ENCODE results near the gene MOV10L1. TPM values are rescaled to one million over a fixed set of nuclear protein-coding genes. Genes with fewer than 3 reads are reported as not detected.

Gene MOV10L1
- total and polyA plus RNA-seq, 2 donors (not counting 1 experiment from before 2014, with no cell fraction given), result 0.03 to 0.83 TPM

DNA sequence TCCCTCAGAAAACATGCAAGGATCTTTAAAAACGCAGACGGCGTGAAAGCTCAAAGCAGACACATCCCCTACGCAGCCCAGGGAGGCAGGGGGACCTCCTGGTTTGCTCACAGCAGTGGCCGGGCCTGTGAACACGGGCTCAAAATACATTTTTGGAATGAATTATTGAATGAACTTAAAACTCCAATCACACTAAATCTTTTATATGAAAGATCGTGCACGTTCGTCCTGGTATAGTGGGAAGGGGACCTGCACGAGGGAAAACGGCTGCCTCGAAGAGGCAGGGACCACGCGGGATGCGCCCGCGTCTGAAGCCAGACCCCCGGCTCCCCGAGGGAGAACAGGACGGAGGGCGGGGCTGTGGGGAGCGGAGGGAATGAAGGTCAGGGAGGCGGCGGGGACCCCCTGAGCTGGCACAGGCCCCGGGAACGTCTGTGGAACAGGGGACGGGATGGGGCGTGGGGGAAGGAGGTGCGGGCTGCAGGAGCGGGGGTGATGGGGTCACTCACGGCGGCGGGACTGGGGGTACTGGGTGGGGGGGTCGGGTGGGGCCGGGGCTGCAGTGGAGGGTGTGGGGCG is 79.5 kb downstream of the MOV10L1 start:
- H3K9me3 ChIP-seq (ENCODE audit: control insufficient read depth, insufficient read depth, low read depth, low read length), result no peaks in the 10 kb centered on the region
- no peak overlapping the region for H2AFZ ChIP-seq (ENCODE audit: low read length)
- no peaks in the 10 kb centered on the region for H3K36me3 ChIP-seq (ENCODE audit: control insufficient read depth, insufficient read depth, low read length)
- H4K20me1 ChIP-seq (ENCODE audit: control insufficient read depth, extremely low read depth, insufficient read depth, low read length), result no peaks in the 10 kb centered on the region
- DNase-seq (ENCODE audit: low read depth in 2 of 2), result no peak
- H3K9ac ChIP-seq (ENCODE audit: insufficient read depth, low read length), result no peak overlapping the region
- H3K79me2 ChIP-seq (ENCODE audit: control insufficient read depth, insufficient read depth, low read length), result no peaks in the 10 kb centered on the region
- H3K4me2 ChIP-seq (ENCODE audit: extremely low read depth, insufficient read depth, low read length), result no peak overlapping the region
- H3K27ac ChIP-seq (ENCODE audit: insufficient read depth, low read length), result no peak overlapping the region
- TF ChIP-seq, protein P1, sequence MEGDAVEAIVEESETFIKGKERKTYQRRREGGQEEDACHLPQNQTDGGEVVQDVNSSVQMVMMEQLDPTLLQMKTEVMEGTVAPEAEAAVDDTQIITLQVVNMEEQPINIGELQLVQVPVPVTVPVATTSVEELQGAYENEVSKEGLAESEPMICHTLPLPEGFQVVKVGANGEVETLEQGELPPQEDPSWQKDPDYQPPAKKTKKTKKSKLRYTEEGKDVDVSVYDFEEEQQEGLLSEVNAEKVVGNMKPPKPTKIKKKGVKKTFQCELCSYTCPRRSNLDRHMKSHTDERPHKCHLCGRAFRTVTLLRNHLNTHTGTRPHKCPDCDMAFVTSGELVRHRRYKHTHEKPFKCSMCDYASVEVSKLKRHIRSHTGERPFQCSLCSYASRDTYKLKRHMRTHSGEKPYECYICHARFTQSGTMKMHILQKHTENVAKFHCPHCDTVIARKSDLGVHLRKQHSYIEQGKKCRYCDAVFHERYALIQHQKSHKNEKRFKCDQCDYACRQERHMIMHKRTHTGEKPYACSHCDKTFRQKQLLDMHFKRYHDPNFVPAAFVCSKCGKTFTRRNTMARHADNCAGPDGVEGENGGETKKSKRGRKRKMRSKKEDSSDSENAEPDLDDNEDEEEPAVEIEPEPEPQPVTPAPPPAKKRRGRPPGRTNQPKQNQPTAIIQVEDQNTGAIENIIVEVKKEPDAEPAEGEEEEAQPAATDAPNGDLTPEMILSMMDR (conservative IDR thresholded peaks at IDR 0.05 in 1 of 2, IDR thresholded peaks at IDR 0.05 in 1 of 2; ENCODE audit: low read depth in 1 of 2, low read length in 2 of 2), result no peak
- TF ChIP-seq EZH2 (IDR thresholded peaks at IDR 0.05; ENCODE audit: low read length, missing control alignments), result peak; percentile 90
- no peak overlapping the region for H3K4me3 ChIP-seq (replicated peaks in 1 of 4; ENCODE audit: control extremely low read depth in 1 of 4, insufficient read depth in 1 of 4, low read depth in 3 of 4, low read length in 4 of 4)
- no peaks in the 10 kb centered on the region for H3K4me1 ChIP-seq (ENCODE audit: control insufficient read depth, extremely low read depth, insufficient read depth, low read length)
- H3K27me3 ChIP-seq (ENCODE audit: control insufficient read depth, insufficient read depth, low read length), result peaks cover 13% of the 10 kb centered on the region

DNA sequence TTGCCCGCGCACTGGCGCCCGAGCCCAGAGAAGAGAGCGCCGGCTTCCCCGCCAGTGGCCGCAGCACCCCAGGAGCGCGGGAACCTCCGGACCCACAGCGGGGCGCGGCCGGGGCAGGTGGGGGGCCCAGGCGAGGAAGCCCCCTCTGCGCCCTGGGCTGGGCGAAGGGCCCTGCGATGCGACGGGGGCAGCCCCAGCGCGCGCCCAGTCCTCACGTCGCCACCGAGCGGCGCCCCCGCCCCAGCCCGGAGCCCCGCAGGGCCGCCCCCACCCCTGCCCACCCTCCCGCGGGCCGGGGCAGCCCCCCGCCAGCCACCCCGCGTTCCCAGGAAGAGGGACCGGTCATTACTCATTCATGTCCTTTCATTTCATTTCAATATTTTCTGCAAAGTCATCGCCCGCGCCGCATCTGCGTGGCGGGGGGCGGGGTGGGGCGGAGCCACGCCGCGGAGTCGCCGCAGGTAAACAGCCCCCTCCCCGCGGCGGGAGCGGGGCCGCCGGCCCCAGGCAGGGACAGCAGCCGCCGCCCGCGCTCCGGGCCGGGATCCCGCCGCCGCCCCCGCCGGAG is 80.1 kb downstream of the MOV10L1 start:
- no peaks in the 10 kb centered on the region for H3K9me3 ChIP-seq (ENCODE audit: control insufficient read depth, insufficient read depth, low read depth, low read length)
- H3K27me3 ChIP-seq (ENCODE audit: control insufficient read depth, insufficient read depth, low read length), result peaks cover 13% of the 10 kb centered on the region
- H3K4me1 ChIP-seq (ENCODE audit: control insufficient read depth, extremely low read depth, insufficient read depth, low read length), result no peaks in the 10 kb centered on the region
- H3K9ac ChIP-seq (ENCODE audit: insufficient read depth, low read length), result peak overlapping the region; percentile 42
- no peak overlapping the region for H3K27ac ChIP-seq (ENCODE audit: insufficient read depth, low read length)
- TF ChIP-seq, protein P1 (conservative IDR thresholded peaks at IDR 0.05 in 1 of 2, IDR thresholded peaks at IDR 0.05 in 1 of 2; ENCODE audit: low read depth in 1 of 2, low read length in 2 of 2), result no peak
- no peak for TF ChIP-seq EZH2 (IDR thresholded peaks at IDR 0.05; ENCODE audit: low read length, missing control alignments)
- H3K4me2 ChIP-seq (ENCODE audit: extremely low read depth, insufficient read depth, low read length), result peak overlapping the region; percentile 35
- H4K20me1 ChIP-seq (ENCODE audit: control insufficient read depth, extremely low read depth, insufficient read depth, low read length), result no peaks in the 10 kb centered on the region
- no peak overlapping the region for H2AFZ ChIP-seq (ENCODE audit: low read length)
- H3K4me3 ChIP-seq (replicated peaks in 1 of 4; ENCODE audit: control extremely low read depth in 1 of 4, insufficient read depth in 1 of 4, low read depth in 3 of 4, low read length in 4 of 4), result peak overlapping the region in 1 of 4 experiments; percentile 42
- H3K36me3 ChIP-seq (ENCODE audit: control insufficient read depth, insufficient read depth, low read length), result no peaks in the 10 kb centered on the region
- DNase-seq (ENCODE audit: low read depth in 2 of 2), result peak in 1 of 2 donors; percentile 9
- no peaks in the 10 kb centered on the region for H3K79me2 ChIP-seq (ENCODE audit: control insufficient read depth, insufficient read depth, low read length)

DNA sequence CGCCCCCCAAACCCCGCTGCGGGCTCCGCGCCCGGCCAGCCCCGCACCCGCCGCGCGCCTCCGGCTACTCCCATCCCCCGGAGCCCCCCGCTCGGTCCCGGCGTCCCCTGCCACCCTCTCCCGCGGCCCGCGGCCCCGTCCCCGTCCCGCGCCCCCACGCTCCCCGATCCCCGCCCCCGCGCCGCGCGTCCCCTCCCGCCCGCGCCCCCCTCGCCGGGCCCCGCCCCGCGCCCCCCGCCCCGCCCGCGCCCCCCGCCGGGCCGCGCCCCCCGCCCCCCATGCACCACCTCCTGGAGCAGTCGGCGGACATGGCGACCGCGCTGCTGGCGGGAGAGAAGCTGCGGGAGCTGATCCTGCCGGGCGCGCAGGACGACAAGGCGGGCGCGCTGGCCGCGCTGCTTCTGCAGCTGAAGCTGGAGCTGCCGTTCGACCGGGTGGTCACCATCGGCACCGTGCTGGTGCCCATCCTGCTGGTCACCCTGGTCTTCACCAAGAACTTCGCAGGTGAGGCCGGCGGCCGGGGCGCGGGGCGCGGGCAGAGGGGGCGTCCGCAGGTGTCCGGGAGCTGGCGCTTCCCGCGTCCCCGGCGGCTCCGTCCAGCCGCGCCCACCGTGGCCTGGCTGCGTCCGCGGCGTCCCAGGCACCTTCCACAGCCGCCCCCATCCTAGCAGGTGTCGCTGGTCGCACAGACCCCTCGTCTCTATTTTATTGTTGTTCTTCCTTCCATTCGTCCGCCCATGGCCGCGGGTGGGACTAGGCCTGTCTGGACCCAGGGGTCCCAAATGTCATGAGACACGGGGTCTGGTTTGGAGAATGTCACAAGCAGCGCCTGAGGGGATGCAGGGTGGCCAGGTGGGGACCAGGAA is 80.9 kb downstream of the MOV10L1 start, which contains the start of gene PANX2:
PANX2 (plus strand) TSS at position 279 of the 866 bp plus-strand sequence; CDS start at position 279, 0 bp downstream.
- peak within 1 kb of the TSS; percentile 35 for H3K4me2 ChIP-seq (ENCODE audit: extremely low read depth, insufficient read depth, low read length)
- peak within 1 kb of the TSS in 1 of 4 experiments; percentile 42 for H3K4me3 ChIP-seq (replicated peaks in 1 of 4; ENCODE audit: control extremely low read depth in 1 of 4, insufficient read depth in 1 of 4, low read depth in 3 of 4, low read length in 4 of 4)
- no peaks in the 10 kb centered on the region for H3K9me3 ChIP-seq (ENCODE audit: control insufficient read depth, insufficient read depth, low read depth, low read length)
- no peaks in the 10 kb centered on the region for H3K79me2 ChIP-seq (ENCODE audit: control insufficient read depth, insufficient read depth, low read length)
- no peak within 1 kb of the TSS for H3K27ac ChIP-seq (ENCODE audit: insufficient read depth, low read length)
- H2AFZ ChIP-seq (ENCODE audit: low read length), result no peak within 1 kb of the TSS
- peak within 1 kb of the TSS; percentile 42 for H3K9ac ChIP-seq (ENCODE audit: insufficient read depth, low read length)
- TF ChIP-seq, protein P1 (conservative IDR thresholded peaks at IDR 0.05 in 1 of 2, IDR thresholded peaks at IDR 0.05 in 1 of 2; ENCODE audit: low read depth in 1 of 2, low read length in 2 of 2), result no peak
- TF ChIP-seq EZH2 (IDR thresholded peaks at IDR 0.05; ENCODE audit: low read length, missing control alignments), result peak; percentile 66
- H3K36me3 ChIP-seq (ENCODE audit: control insufficient read depth, insufficient read depth, low read length), result no peaks in the 10 kb centered on the region
- peak in 1 of 2 donors; percentile 19 for DNase-seq (ENCODE audit: low read depth in 2 of 2)
- peaks cover 13% of the 10 kb centered on the region for H3K27me3 ChIP-seq (ENCODE audit: control insufficient read depth, insufficient read depth, low read length)
- H4K20me1 ChIP-seq (ENCODE audit: control insufficient read depth, extremely low read depth, insufficient read depth, low read length), result no peaks in the 10 kb centered on the region
- no peaks in the 10 kb centered on the region for H3K4me1 ChIP-seq (ENCODE audit: control insufficient read depth, extremely low read depth, insufficient read depth, low read length)

All from fibroblast of lung (primary cell).